A549 (cell line): ENCODE results near the gene PRKAG3. TPM values are rescaled to one million over a fixed set of nuclear protein-coding genes. Genes with fewer than 3 reads are reported as not detected.

Source experiments
- ATAC-seq, 2 experiments: fragments of 200-7000 bp in 1 of 2; fragments of >200 bp in 1 of 2; cut with Nextera tagmentation in 1 of 2; cut with Tn5 transposase in 1 of 2; 3 replicates each; pipeline versions ENCODE4 v1.8.0 to v1.9.1; 2018 to 2020; ENCODE audit warnings: mild to moderate bottlenecking in 1 of 2, moderate library complexity in 1 of 2
- CTCF ChIA-PET: fragments of 300-600 bp; sonication (Branson Sonifier 250); formaldehyde crosslinking; extraction: SDS; loops from one replicate; lab custom pipeline; 2021; ENCODE audit warnings: antibody characterized with exemption, inconsistent platforms; lab: Yijun Ruan, JAX
- POLR2A ChIA-PET: fragments of 350-600 bp; formaldehyde crosslinking; extraction: SDS; loops from one replicate; lab custom pipeline; 2021; ENCODE audit warnings: antibody characterized with exemption, inconsistent platforms; lab: Yijun Ruan, JAX
- DNase-seq, 2 experiments: peaks; one replicate each; pipeline versions ENCODE4 v3.0.0 to v3.0.0-alpha.2; 2011 to 2016; ENCODE audit warnings: low read depth in 1 of 2, low spot score in 1 of 2
- FAIRE-seq: peaks from 2 replicates; lab custom pipeline; 2011; peaks lifted over from hg19 to GRCh38; lab: Jason Lieb, UNC
- H3K27ac ChIP-seq, 2 experiments: fragments of >200 bp; sonication (Bioruptor Twin); formaldehyde crosslinking; 3 replicates each; pipeline ENCODE4 v1.5.1; 2016 to 2017
- H3K4me1 ChIP-seq: fragments of >200 bp; sonication (Bioruptor Twin); formaldehyde crosslinking; 3 replicates; pipeline ENCODE4 v1.6.1; 2016
- H3K4me2 ChIP-seq: fragments of >200 bp; sonication (Bioruptor Twin); formaldehyde crosslinking; 3 replicates; pipeline ENCODE4 v1.6.1; 2016
- H3K4me3 ChIP-seq: fragments of >200 bp; sonication (Bioruptor Twin); formaldehyde crosslinking; 3 replicates; pipeline ENCODE4 v1.5.1; 2016
- H3K9me3 ChIP-seq: fragments of >200 bp; sonication (Bioruptor Twin); formaldehyde crosslinking; 3 replicates; pipeline ENCODE4 v1.6.1; 2016
- CHD4 ChIP-seq: fragments of 200-600 bp; sonication (generic); IDR thresholded peaks from 2 replicates; pipeline ENCODE4 v1.6.1; 2016; ENCODE audit warnings: antibody characterized with exemption, mild to moderate bottlenecking, borderline replicate concordance
- EP300 ChIP-seq, 2 experiments: fragments of >200 bp; sonication (Bioruptor Twin); formaldehyde crosslinking; IDR thresholded peaks; 2 replicates in 1 of 2; 3 replicates in 1 of 2; pipeline ENCODE4 v1.6.1; 2016 to 2017
- ESRRA ChIP-seq: fragments of 150-350 bp; IDR thresholded peaks from 2 replicates; pipeline ENCODE4 v1.6.1; 2014; ENCODE audit warnings: mild to moderate bottlenecking, low read length, borderline replicate concordance
- HEYL ChIP-seq: fragments of 250-450 bp; sonication (Bioruptor Pico); IDR thresholded peaks from 2 replicates; pipeline ENCODE4 v1.8.0; 2021; ENCODE audit warnings: mild to moderate bottlenecking, moderate library complexity
- HOXA7 ChIP-seq: fragments of 250-450 bp; sonication (Bioruptor Pico); IDR thresholded peaks from 2 replicates; pipeline ENCODE4 v1.5.0; 2020; ENCODE audit warnings: mild to moderate bottlenecking, moderate library complexity
- HOXB13 ChIP-seq: fragments of 250-450 bp; sonication (Bioruptor Pico); IDR thresholded peaks from 2 replicates; pipeline ENCODE4 v1.5.0; 2020; ENCODE audit warnings: low read depth, mild to moderate bottlenecking, moderate library complexity
- JUN ChIP-seq, 2 experiments: fragments of >200 bp; sonication (Bioruptor Twin); formaldehyde crosslinking; IDR thresholded peaks; 2 replicates in 1 of 2; 3 replicates in 1 of 2; pipeline ENCODE4 v1.6.1; 2016 to 2017
- JUNB ChIP-seq: fragments of >200 bp; sonication (Bioruptor Twin); formaldehyde crosslinking; IDR thresholded peaks from 2 replicates; pipeline ENCODE4 v1.6.1; 2016
- RARB ChIP-seq: fragments of 250-450 bp; sonication (Bioruptor Pico); IDR thresholded peaks from 2 replicates; pipeline ENCODE4 v1.8.0; 2021; ENCODE audit warnings: mild to moderate bottlenecking, moderate library complexity
- RCOR1 ChIP-seq: fragments of 150-350 bp; IDR thresholded peaks from 2 replicates; pipeline ENCODE4 v1.6.1; 2014; ENCODE audit warnings: antibody characterized with exemption, low read length, low read depth
- RFX5 ChIP-seq: fragments of 450-650 bp; IDR thresholded peaks from 2 replicates; pipeline ENCODE4 v1.7.1; 2014; ENCODE audit warnings: antibody characterized with exemption, mild to moderate bottlenecking, moderate library complexity
- SREBF2 ChIP-seq: fragments of 450-650 bp; IDR thresholded peaks from 2 replicates; pipeline ENCODE4 v1.6.1; 2014; ENCODE audit warnings: mild to moderate bottlenecking, moderate library complexity
- TP53 ChIP-seq: fragments of 250-450 bp; sonication (Bioruptor Pico); IDR thresholded peaks from 2 replicates; pipeline ENCODE4 v1.5.0; 2021; ENCODE audit warnings: mild to moderate bottlenecking, moderate library complexity
- ZC3H11A ChIP-seq: fragments of 450-650 bp; IDR thresholded peaks from 2 replicates; pipeline ENCODE4 v1.6.1; 2014; ENCODE audit warnings: antibody characterized with exemption, mild to moderate bottlenecking
- ZFP36 ChIP-seq: fragments of 450-650 bp; IDR thresholded peaks from 2 replicates; pipeline ENCODE4 v1.6.1; 2014; ENCODE audit warnings: borderline replicate concordance; ENCODE audit not compliant: partially characterized antibody
- WGBS: methylation state at CpG from one replicate; pipeline ENCODE4 v1.1.6; 2017; ENCODE audit errors: missing lambda C conversion rate; 5-methylcytosine and 5-hydroxymethylcytosine counted together
- polyA plus RNA-seq, 4 experiments: library from polyadenylated mRNA; depleted of rRNA in 3 of 4; stranded (reverse); fragments of >200 nt; fragmentation: RNase III in 1 of 4; extraction: RNeasy Plus Mini Kit Qiagen cat#74134 plus additional on column Dnase treatment in 1 of 4; gene quantifications; 2 replicates in 3 of 4; 3 replicates in 1 of 4; pipeline ENCODE4 v1.2.3, GENCODE V29; 2011 to 2017
- TF ChIP-seq, protein P1 (sequence below): fragments of >200 bp; sonication (Bioruptor Twin); formaldehyde crosslinking; IDR thresholded peaks from 3 replicates; pipeline ENCODE4 v1.5.1; 2016
- TF ChIP-seq, protein P2 (sequence below): fragments of 150-350 bp; IDR thresholded peaks from 2 replicates; pipeline ENCODE4 v1.6.1; 2014; ENCODE audit warnings: low read depth, mild to moderate bottlenecking, low read length
- TF ChIP-seq, protein P3 (sequence below): fragments of 250-450 bp; sonication (Bioruptor Pico); IDR thresholded peaks from 2 replicates; pipeline ENCODE4 v1.5.0; 2020; ENCODE audit warnings: low read depth, mild to moderate bottlenecking, moderate library complexity

The PRKAG3 gene
- polyA plus RNA-seq, 2 of the 4 experiments (the other 2 are of a cell fraction): not detected

DNA sequence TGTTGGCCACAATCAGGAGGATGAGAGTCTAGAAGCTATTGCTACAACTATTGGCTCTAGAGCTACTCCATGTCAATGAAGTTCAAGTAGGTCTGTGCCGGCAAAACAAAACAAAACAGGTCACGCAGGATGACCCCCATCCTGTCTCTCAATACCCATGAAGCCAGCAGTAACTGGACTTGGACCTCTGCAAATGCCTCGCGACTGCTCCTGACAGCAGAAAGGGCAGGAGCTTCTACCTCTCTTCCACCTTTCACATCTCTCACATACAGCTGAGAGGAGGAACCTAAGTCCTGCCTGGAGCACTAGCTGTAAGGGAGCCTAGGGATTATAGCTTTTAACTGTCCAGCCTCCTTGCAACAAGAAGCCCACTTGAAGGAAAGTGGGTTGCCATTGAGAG, 16.0 kb downstream of the PRKAG3 start:
- ATAC-seq: no peak
- no peaks in the 10 kb centered on the region for H3K4me1 ChIP-seq
- no peak for DNase-seq
- no peak overlapping the region for H3K4me2 ChIP-seq
- no peak overlapping the region for H3K4me3 ChIP-seq
- WGBS: 91% methylated on average over 4 of the region's 4 CpGs
- ChIA-PET CTCF (interaction anchor here (1.1 to 1.5 kb wide), 3 partner anchors 16 to 37 kb away, joined by 3 to 5 read pairs (median 4); partner anchors contain the start of gene PRKAG3), POLR2A (no interaction called here)
- no peaks in the 10 kb centered on the region for H3K9me3 ChIP-seq
- FAIRE-seq: no peak
- no peak overlapping the region for H3K27ac ChIP-seq
- TF ChIP-seq ZC3H11A (no peak), HOXB13 (CRISPR knock-in tag) (no peak), TP53 (CRISPR knock-in tag) (no peak), HEYL (no peak), RCOR1 (no peak), RFX5 (no peak), CHD4 (no peak), ZFP36 (no peak)
- TF ChIP-seq, protein P1, sequence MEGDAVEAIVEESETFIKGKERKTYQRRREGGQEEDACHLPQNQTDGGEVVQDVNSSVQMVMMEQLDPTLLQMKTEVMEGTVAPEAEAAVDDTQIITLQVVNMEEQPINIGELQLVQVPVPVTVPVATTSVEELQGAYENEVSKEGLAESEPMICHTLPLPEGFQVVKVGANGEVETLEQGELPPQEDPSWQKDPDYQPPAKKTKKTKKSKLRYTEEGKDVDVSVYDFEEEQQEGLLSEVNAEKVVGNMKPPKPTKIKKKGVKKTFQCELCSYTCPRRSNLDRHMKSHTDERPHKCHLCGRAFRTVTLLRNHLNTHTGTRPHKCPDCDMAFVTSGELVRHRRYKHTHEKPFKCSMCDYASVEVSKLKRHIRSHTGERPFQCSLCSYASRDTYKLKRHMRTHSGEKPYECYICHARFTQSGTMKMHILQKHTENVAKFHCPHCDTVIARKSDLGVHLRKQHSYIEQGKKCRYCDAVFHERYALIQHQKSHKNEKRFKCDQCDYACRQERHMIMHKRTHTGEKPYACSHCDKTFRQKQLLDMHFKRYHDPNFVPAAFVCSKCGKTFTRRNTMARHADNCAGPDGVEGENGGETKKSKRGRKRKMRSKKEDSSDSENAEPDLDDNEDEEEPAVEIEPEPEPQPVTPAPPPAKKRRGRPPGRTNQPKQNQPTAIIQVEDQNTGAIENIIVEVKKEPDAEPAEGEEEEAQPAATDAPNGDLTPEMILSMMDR: no peak
- TF ChIP-seq, protein P2, sequence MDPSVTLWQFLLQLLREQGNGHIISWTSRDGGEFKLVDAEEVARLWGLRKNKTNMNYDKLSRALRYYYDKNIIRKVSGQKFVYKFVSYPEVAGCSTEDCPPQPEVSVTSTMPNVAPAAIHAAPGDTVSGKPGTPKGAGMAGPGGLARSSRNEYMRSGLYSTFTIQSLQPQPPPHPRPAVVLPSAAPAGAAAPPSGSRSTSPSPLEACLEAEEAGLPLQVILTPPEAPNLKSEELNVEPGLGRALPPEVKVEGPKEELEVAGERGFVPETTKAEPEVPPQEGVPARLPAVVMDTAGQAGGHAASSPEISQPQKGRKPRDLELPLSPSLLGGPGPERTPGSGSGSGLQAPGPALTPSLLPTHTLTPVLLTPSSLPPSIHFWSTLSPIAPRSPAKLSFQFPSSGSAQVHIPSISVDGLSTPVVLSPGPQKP: no peak

DNA sequence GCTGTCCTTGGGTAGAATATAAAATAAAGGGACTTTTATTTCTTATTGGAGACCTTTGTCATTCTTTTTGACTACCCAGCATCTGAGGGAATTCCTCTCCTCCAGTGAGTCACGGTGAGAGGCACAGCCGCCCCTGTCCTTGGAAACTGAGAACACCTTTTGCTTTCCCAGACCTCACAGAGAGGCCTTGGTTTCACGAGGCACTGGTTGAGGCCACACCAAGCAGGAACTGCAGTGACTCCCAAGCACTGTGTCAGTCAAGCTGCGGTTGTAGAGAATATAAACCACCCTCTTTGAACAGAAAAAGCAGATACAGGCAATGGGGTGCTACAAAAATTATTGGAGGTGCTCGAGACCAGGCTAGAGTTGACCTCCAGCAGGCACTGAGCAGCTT, 16.4 kb downstream of the PRKAG3 start:
- H3K9me3 ChIP-seq: no peaks in the 10 kb centered on the region
- 46% methylated on average over 5 of the region's 5 CpGs for WGBS
- DNase-seq: no peak
- FAIRE-seq: no peak
- no peak for ATAC-seq
- ChIA-PET CTCF (interaction anchor here (1.1 to 1.5 kb wide), 2 partner anchors 32 to 37 kb away, joined by 3 to 5 read pairs; no protein-coding TSS in a partner anchor), POLR2A (no interaction called here)
- H3K4me1 ChIP-seq: no peaks in the 10 kb centered on the region
- H3K4me2 ChIP-seq: no peak overlapping the region
- TF ChIP-seq SREBF2 (no peak), EP300 (IDR thresholded peaks at IDR 0.05) (no peak), HEYL (no peak), ZC3H11A (no peak), HOXA7 (no peak), RFX5 (no peak), JUNB (no peak), ESRRA (no peak), RCOR1 (no peak)
- TF ChIP-seq, protein P3, sequence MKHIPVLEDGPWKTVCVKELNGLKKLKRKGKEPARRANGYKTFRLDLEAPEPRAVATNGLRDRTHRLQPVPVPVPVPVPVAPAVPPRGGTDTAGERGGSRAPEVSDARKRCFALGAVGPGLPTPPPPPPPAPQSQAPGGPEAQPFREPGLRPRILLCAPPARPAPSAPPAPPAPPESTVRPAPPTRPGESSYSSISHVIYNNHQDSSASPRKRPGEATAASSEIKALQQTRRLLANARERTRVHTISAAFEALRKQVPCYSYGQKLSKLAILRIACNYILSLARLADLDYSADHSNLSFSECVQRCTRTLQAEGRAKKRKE (CRISPR knock-in tag): no peak
- H3K27ac ChIP-seq: no peak overlapping the region
- no peak overlapping the region for H3K4me3 ChIP-seq

DNA sequence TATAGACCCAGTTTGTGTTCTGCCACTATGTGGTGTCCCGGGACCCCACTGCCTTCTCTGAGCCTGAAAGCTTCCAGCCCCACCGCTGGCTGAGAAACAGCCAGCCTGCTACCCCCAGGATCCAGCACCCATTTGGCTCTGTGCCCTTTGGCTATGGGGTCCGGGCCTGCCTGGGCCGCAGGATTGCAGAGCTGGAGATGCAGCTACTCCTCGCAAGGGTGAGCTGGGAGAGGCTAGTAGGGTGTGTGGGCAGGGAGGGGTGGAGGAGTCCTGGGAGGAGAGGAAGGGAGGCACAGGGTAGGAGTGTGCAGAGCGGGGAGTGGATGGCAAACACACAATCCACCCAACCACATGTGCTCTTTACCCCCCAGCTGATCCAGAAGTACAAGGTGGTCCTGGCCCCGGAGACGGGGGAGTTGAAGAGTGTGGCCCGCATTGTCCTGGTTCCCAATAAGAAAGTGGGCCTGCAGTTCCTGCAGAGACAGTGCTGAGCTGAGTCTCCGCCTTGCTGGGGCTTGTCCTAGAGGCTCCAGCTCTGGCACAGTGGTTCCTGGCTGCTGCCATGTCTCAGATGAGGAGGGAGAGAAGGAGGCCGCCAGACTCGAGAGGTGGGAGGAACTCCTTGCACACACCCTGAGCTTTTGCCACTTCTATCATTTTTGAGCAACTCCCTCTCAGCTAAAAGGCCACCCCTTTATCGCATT, 16.9 kb downstream of the PRKAG3 start:
- ChIA-PET CTCF (interaction anchor here (1.1 kb wide), 1 partner anchor 33 kb away, joined by 5 read pairs; no protein-coding TSS in a partner anchor), POLR2A (no interaction called here)
- H3K4me3 ChIP-seq: no peak overlapping the region
- TF ChIP-seq RARB (CRISPR knock-in tag) (no peak), JUN (IDR thresholded peaks at IDR 0.05) (no peak)
- no peak overlapping the region for H3K4me2 ChIP-seq
- DNase-seq (no peak), FAIRE-seq (no peak), ATAC-seq (no peak; a peak in 2 of 6 replicates)
- WGBS: 85% methylated on average over 9 of the region's 13 CpGs
- H3K27ac ChIP-seq: no peak overlapping the region
- H3K9me3 ChIP-seq: no peaks in the 10 kb centered on the region
- H3K4me1 ChIP-seq: no peaks in the 10 kb centered on the region
